Peyer's patch (tissue), 4 donors: ENCODE results near the gene GAS7. TPM values are rescaled to one million over a fixed set of nuclear protein-coding genes. Genes with fewer than 3 reads are reported as not detected.

Source experiments
- DNase-seq, 3 donors: peaks; one replicate each; pipeline ENCODE4 v3.0.0-alpha.2; 2017 to 2019
- H3K27ac ChIP-seq, 4 donors: fragments of 200-600 bp; sonication (generic); one replicate each; pipeline ENCODE4 v1.5.1; 2016 to 2019
- H3K27me3 ChIP-seq, 2 donors: fragments of 200-600 bp; sonication (generic); one replicate each; pipeline ENCODE4 v1.5.1; 2019
- H3K36me3 ChIP-seq, 3 donors: fragments of 200-600 bp; sonication (generic); one replicate each; pipeline ENCODE4 v1.5.1; 2016 to 2019
- H3K4me1 ChIP-seq, 4 donors: fragments of 200-600 bp; sonication (generic); one replicate each; pipeline ENCODE4 v1.5.1; 2016 to 2019
- H3K4me3 ChIP-seq, 4 donors: fragments of 200-600 bp; sonication (generic); 1 replicate in 3 of 4; 2 replicates in 1 of 4; pipeline ENCODE4 v1.5.1; 2016 to 2019; ENCODE audit warnings: mild to moderate bottlenecking in 1 of 4
- H3K9me3 ChIP-seq, 4 donors: fragments of 200-600 bp; sonication (generic); one replicate each; pipeline ENCODE4 v1.5.1; 2016 to 2019; ENCODE audit warnings: mild to moderate bottlenecking in 1 of 4
- POLR2A ChIP-seq, 2 donors: fragments of 450-650 bp; IDR thresholded peaks; one replicate each; pipeline ENCODE4 v1.5.1; 2017; ENCODE audit warnings: antibody characterized with exemption in 2 of 2, mild to moderate bottlenecking in 2 of 2, moderate library complexity in 2 of 2
- total RNA-seq, 4 donors: library from RNA; depleted of rRNA; stranded (reverse); fragments of >200 nt; gene quantifications; one replicate each; pipeline ENCODE4 v1.1.0, GENCODE V29; 2016
- TF ChIP-seq, protein P1 (sequence below), 6 experiments: fragments of 450-650 bp in 4 of 6; fragments of 200-600 bp in 2 of 6; sonication (generic) in 1 of 6; IDR thresholded peaks; one replicate each; pipeline ENCODE4 v1.5.1; 2017 to 2019; ENCODE audit warnings: antibody characterized with exemption in 6 of 6, mild to moderate bottlenecking in 3 of 6, moderate library complexity in 1 of 6

Gene GAS7
- total RNA-seq, 4 donors from 2014 or later = 6.8 to 104 (median 27.6) TPM

GRCh38 chr17:10171581-10171981 is 26.8 kb downstream of the GAS7 start:
- no peak overlapping the region for H3K27ac ChIP-seq
- no peaks in the 10 kb centered on the region for H3K9me3 ChIP-seq
- no peaks in the 10 kb centered on the region for H3K36me3 ChIP-seq
- TF ChIP-seq, protein P1, sequence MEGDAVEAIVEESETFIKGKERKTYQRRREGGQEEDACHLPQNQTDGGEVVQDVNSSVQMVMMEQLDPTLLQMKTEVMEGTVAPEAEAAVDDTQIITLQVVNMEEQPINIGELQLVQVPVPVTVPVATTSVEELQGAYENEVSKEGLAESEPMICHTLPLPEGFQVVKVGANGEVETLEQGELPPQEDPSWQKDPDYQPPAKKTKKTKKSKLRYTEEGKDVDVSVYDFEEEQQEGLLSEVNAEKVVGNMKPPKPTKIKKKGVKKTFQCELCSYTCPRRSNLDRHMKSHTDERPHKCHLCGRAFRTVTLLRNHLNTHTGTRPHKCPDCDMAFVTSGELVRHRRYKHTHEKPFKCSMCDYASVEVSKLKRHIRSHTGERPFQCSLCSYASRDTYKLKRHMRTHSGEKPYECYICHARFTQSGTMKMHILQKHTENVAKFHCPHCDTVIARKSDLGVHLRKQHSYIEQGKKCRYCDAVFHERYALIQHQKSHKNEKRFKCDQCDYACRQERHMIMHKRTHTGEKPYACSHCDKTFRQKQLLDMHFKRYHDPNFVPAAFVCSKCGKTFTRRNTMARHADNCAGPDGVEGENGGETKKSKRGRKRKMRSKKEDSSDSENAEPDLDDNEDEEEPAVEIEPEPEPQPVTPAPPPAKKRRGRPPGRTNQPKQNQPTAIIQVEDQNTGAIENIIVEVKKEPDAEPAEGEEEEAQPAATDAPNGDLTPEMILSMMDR (IDR thresholded peaks at IDR 0.05) = no peak
- no peak for TF ChIP-seq POLR2A (IDR thresholded peaks at IDR 0.05)
- DNase-seq = no peak
- H3K4me1 ChIP-seq = peaks cover 0 to 6% (median 0%) of the 10 kb centered on the region in 4 donors
- H3K4me3 ChIP-seq = no peak overlapping the region
- H3K27me3 ChIP-seq = no peaks in the 10 kb centered on the region

DNA sequence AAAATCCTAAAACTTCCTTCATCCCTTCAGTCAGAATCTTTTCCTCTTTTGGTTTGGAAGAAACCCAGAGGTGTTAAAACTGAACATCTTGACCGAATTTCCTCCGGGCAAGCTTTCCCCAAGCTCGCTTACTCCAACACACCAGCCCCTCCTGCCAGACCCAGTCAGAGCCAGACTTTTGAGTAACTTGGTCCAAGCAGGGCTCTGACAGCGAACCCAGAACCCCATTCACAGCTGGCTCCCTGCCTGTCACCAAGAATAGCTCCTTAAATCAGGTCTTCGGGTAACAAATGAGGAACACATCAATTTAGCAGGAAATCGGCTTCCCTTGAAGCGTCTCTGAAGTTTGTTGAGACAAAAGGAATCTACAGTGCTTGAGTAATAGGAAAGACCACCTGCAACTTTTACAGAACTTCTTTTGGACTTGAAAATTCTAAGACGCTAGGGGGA is 27.3 kb downstream of the GAS7 start:
- H3K27ac ChIP-seq = no peak overlapping the region
- H3K27me3 ChIP-seq = no peaks in the 10 kb centered on the region
- peaks cover 0 to 6% (median 0%) of the 10 kb centered on the region in 4 donors for H3K4me1 ChIP-seq
- TF ChIP-seq, protein P1 (IDR thresholded peaks at IDR 0.05) = no peak
- TF ChIP-seq POLR2A (IDR thresholded peaks at IDR 0.05) = no peak
- H3K9me3 ChIP-seq = no peaks in the 10 kb centered on the region
- H3K4me3 ChIP-seq = no peak overlapping the region
- DNase-seq = no peak
- H3K36me3 ChIP-seq = no peaks in the 10 kb centered on the region

- Histone ChIP-seq H3K27ac (no peak overlapping the region), H3K4me3 (no peak overlapping the region), H3K4me1 (peaks cover 0 to 6% (median 0%) of the 10 kb centered on the region in 4 donors), H3K27me3 (no peaks in the 10 kb centered on the region), H3K36me3 (no peaks in the 10 kb centered on the region), H3K9me3 (no peaks in the 10 kb centered on the region)
- TF ChIP-seq, protein P1 (IDR thresholded peaks at IDR 0.05) = no peak
- no peak for TF ChIP-seq POLR2A (IDR thresholded peaks at IDR 0.05)
- DNase-seq = no peak
Measured at GRCh38 chr17:10170233-10170632, 28.2 kb downstream of the GAS7 start.

DNA sequence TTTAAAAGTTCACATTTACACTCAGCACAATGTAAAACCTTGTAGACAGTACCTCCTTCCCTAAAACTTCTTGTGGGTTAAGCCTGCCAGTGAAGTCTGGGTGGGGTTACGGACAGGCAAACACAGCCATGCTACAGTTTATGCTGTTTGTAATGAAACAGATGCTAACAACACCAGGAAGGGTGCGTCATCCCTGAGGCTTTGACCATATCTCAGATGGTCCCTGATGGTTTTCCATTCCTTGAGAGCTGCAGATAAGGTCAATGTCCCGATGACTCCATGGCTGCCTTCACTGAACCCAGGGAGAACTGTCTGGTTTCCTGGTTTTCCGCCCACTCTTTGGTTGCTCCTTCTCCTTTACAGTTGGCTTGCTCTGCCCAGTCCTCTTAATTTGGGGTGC is 29.1 kb downstream of the GAS7 start:
- DNase-seq = no peak
- H3K36me3 ChIP-seq = no peaks in the 10 kb centered on the region
- TF ChIP-seq, protein P1 (IDR thresholded peaks at IDR 0.05) = no peak
- no peak for TF ChIP-seq POLR2A (IDR thresholded peaks at IDR 0.05)
- H3K27ac ChIP-seq = no peak overlapping the region
- no peak overlapping the region for H3K4me3 ChIP-seq
- peaks cover 0 to 6% (median 0%) of the 10 kb centered on the region in 4 donors for H3K4me1 ChIP-seq
- H3K9me3 ChIP-seq = no peaks in the 10 kb centered on the region
- H3K27me3 ChIP-seq = no peaks in the 10 kb centered on the region

DNA sequence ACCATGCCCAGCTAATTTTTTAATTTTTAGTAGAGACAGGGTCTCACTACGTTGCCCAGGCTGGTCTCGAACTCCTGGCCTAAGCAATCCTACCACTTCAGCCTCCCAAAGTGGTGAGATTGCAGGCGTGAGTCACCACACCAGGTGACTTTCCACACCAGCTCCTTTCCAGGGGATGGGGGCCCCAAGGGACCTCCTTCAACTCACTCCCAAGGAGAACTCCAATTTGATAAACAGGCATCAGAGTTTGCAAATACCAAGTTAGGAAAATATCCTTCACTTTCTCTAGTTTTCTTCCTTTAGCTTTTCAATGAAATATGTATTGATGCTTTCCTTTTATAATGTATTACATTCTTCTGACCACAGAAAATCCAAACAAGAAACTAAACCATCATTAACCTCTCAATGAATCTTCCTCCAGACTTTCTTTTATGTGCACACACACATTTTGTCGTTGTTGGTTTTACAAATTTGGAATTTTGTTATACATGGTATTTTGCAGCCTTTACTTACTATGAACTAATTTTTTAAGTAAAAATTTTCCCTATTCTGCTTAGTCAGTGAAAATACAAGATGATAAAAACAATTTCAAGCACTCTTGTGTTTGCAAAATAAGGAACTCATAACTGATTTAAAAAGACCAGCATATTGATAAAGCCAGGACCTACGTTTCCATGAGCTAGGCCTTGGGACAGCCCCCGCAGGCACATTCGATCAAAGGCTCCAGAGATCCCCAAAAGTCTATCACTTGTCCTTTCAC is 32.0 kb downstream of the GAS7 start:
- DNase-seq = no peak
- Histone ChIP-seq H3K4me1 (no peaks in the 10 kb centered on the region), H3K27ac (no peak overlapping the region), H3K4me3 (no peak overlapping the region), H3K27me3 (no peaks in the 10 kb centered on the region), H3K36me3 (no peaks in the 10 kb centered on the region), H3K9me3 (no peaks in the 10 kb centered on the region)
- TF ChIP-seq POLR2A (IDR thresholded peaks at IDR 0.05) = no peak
- TF ChIP-seq, protein P1 (IDR thresholded peaks at IDR 0.05) = no peak
